Endodermal cell (in vitro differentiated cells): Measurements from ENCODE around the gene ZC3H11A. TPM values are rescaled to one million over a fixed set of nuclear protein-coding genes. Genes with fewer than 3 reads are reported as not detected.

Experiments
- DNase-seq: peaks from one replicate; pipeline ENCODE4 v3.0.0-alpha.2; 2017
- H3K27ac ChIP-seq: 2 replicates; pipeline ENCODE4 v1.5.1; 2013; ENCODE audit warnings: mild to moderate bottlenecking, low read depth, low read length, moderate library complexity
- H3K27me3 ChIP-seq: 2 replicates; pipeline ENCODE4 v1.6.1; 2013; ENCODE audit warnings: mild to moderate bottlenecking, low read length, moderate library complexity; ENCODE audit not compliant: insufficient read depth, control insufficient read depth, poor library complexity, severe bottlenecking
- H3K36me3 ChIP-seq: 2 replicates; pipeline ENCODE4 v1.7.0; 2013; ENCODE audit warnings: mild to moderate bottlenecking, low read length, moderate library complexity; ENCODE audit not compliant: control insufficient read depth, insufficient read depth
- H3K4me1 ChIP-seq: one replicate; pipeline ENCODE4 v1.7.0; 2013; ENCODE audit warnings: low read length; ENCODE audit not compliant: control insufficient read depth, insufficient read depth
- H3K4me3 ChIP-seq: 2 replicates; pipeline ENCODE4 v1.5.1; 2013; ENCODE audit warnings: mild to moderate bottlenecking, low read length, moderate library complexity
- H3K9ac ChIP-seq: 2 replicates; pipeline ENCODE4 v1.6.1; 2013; ENCODE audit warnings: mild to moderate bottlenecking, low read length, moderate library complexity; ENCODE audit not compliant: poor library complexity, severe bottlenecking; ENCODE audit errors: extremely low read depth
- H3K9me3 ChIP-seq: 2 replicates; pipeline ENCODE4 v1.6.1; 2013; ENCODE audit warnings: mild to moderate bottlenecking, low read length, moderate library complexity; ENCODE audit not compliant: control insufficient read depth
- H3K27ac Mint-ChIP-seq: 2 replicates; pipeline ENCODE4 v1.8.0; 2020; ENCODE audit warnings: mixed read lengths
- H3K27me3 Mint-ChIP-seq: 2 replicates; pipeline ENCODE4 v1.8.0; 2021; ENCODE audit warnings: mild to moderate bottlenecking, mixed read lengths; ENCODE audit not compliant: insufficient read depth
- H3K36me3 Mint-ChIP-seq: 2 replicates; pipeline ENCODE4 v1.8.0; 2020; ENCODE audit warnings: low read depth, mixed read lengths
- H3K4me1 Mint-ChIP-seq: 2 replicates; pipeline ENCODE4 v1.8.0; 2020; ENCODE audit warnings: mixed read lengths
- H3K4me3 Mint-ChIP-seq: 2 replicates; pipeline ENCODE4 v1.8.0; 2020; ENCODE audit warnings: mild to moderate bottlenecking, moderate library complexity, mixed read lengths
- H3K9me3 Mint-ChIP-seq: 2 replicates; pipeline ENCODE4 v1.8.0; 2020; ENCODE audit warnings: mild to moderate bottlenecking, mixed read lengths
- CTCF ChIP-seq: fragments of 200-600 bp; sonication (generic); conservative IDR thresholded peaks from 2 replicates; pipeline ENCODE4 v1.5.0; 2021; ENCODE audit warnings: antibody characterized with exemption, mild to moderate bottlenecking
- WGBS, 2 experiments: methylation state at CpG; one replicate each; pipeline versions ENCODE4 v1.1.5 to v1.1.7; 2013; ENCODE audit warnings: missing lambda C conversion rate in 2 of 2, mixed read lengths in 1 of 2; ENCODE audit not compliant: insufficient coverage in 1 of 2, insufficient read length in 1 of 2; 5-methylcytosine and 5-hydroxymethylcytosine counted together
- total RNA-seq, 2 donors: library from RNA; stranded (reverse); fragmentation: NEBNext Ultra II Directional in 1 of 2; extraction: Animal tissue kit (Norgen Biotek cat#: 25700) in 1 of 2; gene quantifications; 2 replicates in 1 of 2; 3 replicates in 1 of 2; pipeline ENCODE4 v1.2.1, GENCODE V29; 2021

ZC3H11A gene
- total RNA-seq, 2 donors from 2014 or later = 83.9 to 119 TPM

- Mint-ChIP-seq H3K27me3 (no peaks in the 10 kb centered on the region), H3K4me3 (no peak overlapping the region), H3K27ac (no peak overlapping the region), H3K36me3 (peaks cover 41% of the 10 kb centered on the region), H3K4me1 (peaks cover 33% of the 10 kb centered on the region), H3K9me3 (peaks cover 18% of the 10 kb centered on the region)
- peak overlapping the region; percentile 100 for H3K4me3 ChIP-seq
- H3K9me3 ChIP-seq = peaks cover 19% of the 10 kb centered on the region
- H3K27me3 ChIP-seq = no peaks in the 10 kb centered on the region
- DNase-seq = no peak
- peaks cover 61% of the 10 kb centered on the region for H3K36me3 ChIP-seq
- peak; percentile 15 for TF ChIP-seq CTCF
- H3K9ac ChIP-seq = no peak overlapping the region
- WGBS, 2 experiments = 94 to 100% methylated on average over 3 to 6 of the region's 6 CpGs
- no peaks in the 10 kb centered on the region for H3K4me1 ChIP-seq
- no peak overlapping the region for H3K27ac ChIP-seq
Measured at GRCh38 chr1:203797948-203798655, 2.7 kb downstream of the ZC3H11A start.

- H3K4me1 Mint-ChIP-seq = peaks cover 33% of the 10 kb centered on the region
- H3K27me3 Mint-ChIP-seq = no peaks in the 10 kb centered on the region
- Histone ChIP-seq H3K4me3 (peak overlapping the region; percentile 51), H3K9ac (no peak overlapping the region), H3K27ac (no peak overlapping the region), H3K4me1 (no peaks in the 10 kb centered on the region), H3K9me3 (peaks cover 19% of the 10 kb centered on the region), H3K27me3 (no peaks in the 10 kb centered on the region), H3K36me3 (peaks cover 71% of the 10 kb centered on the region)
- H3K4me3 Mint-ChIP-seq = no peak overlapping the region
- 97 to 99% methylated on average over 4 of the region's 4 CpGs for whole genome bisulfite sequencing, 2 experiments
- H3K36me3 Mint-ChIP-seq = peaks cover 49% of the 10 kb centered on the region
- DNase-seq = no peak
- TF ChIP-seq CTCF = no peak
- peaks cover 18% of the 10 kb centered on the region for H3K9me3 Mint-ChIP-seq
- no peak overlapping the region for H3K27ac Mint-ChIP-seq
Measured at GRCh38 chr1:203799157-203799556, 3.7 kb downstream of the ZC3H11A start.

DNA sequence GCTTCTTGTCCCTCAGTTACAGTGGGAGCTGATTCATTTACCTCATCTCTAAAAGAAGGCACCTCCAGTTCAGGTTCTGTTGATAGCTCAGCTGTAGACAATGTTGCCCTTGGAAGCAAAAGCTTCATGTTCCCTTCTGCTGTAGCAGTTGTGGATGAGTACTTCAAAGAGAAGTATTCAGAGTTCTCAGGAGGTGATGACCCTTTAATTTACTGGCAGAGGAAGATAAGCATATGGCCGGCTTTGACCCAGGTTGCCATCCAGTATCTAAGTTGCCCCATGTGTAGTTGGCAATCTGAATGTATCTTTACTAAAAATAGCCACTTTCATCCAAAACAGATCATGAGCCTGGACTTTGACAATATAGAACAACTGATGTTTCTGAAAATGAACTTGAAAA, 4.5 kb downstream of the ZC3H11A start:
- Histone ChIP-seq H3K27me3 (no peaks in the 10 kb centered on the region), H3K36me3 (peaks cover 79% of the 10 kb centered on the region), H3K9ac (no peak overlapping the region), H3K4me1 (no peaks in the 10 kb centered on the region), H3K4me3 (peak overlapping the region; percentile 51), H3K9me3 (peaks cover 19% of the 10 kb centered on the region), H3K27ac (no peak overlapping the region)
- no peak for TF ChIP-seq CTCF
- H3K36me3 Mint-ChIP-seq = peaks cover 54% of the 10 kb centered on the region
- no peak overlapping the region for H3K27ac Mint-ChIP-seq
- WGBS, 2 experiments = 87 to 100% methylated on average over 1 of the region's 1 CpG
- H3K4me1 Mint-ChIP-seq = peaks cover 30% of the 10 kb centered on the region
- H3K9me3 Mint-ChIP-seq = peaks cover 18% of the 10 kb centered on the region
- no peaks in the 10 kb centered on the region for H3K27me3 Mint-ChIP-seq
- no peak for DNase-seq
- H3K4me3 Mint-ChIP-seq = no peak overlapping the region
